Caco-2 (cell line): Measurements from ENCODE around the gene ZNF101. TPM values are rescaled to one million over a fixed set of nuclear protein-coding genes. Genes with fewer than 3 reads are reported as not detected.

ENCODE experiments used
- BruUV-seq: library from RNA; stranded (reverse); fragments of 400-500 nt; replicated peaks from 2 replicates; lab custom pipeline; 2021; lab: Mats Ljungman, UMichigan
- CTCF ChIA-PET: fragments of 300-600 bp; sonication (Branson Sonifier 250); formaldehyde crosslinking; loops from one replicate; lab custom pipeline; 2022; ENCODE audit warnings: antibody characterized with exemption; lab: Charles Lee
- POLR2A ChIA-PET: fragments of 300-600 bp; sonication (Branson Sonifier 250); formaldehyde crosslinking; loops from one replicate; lab custom pipeline; 2022; ENCODE audit warnings: antibody characterized with exemption; lab: Charles Lee
- DNase-seq, 2 experiments: peaks; one replicate each; pipeline versions ENCODE4 v3.0.0 to v3.0.0-alpha.2; 2020 to 2022
- H3K27me3 ChIP-seq: replicated peaks from 2 replicates; pipeline ENCODE4 v1.6.0; 2011; ENCODE audit warnings: low read length; ENCODE audit not compliant: control insufficient read depth, insufficient read depth
- H3K36me3 ChIP-seq: 2 replicates; pipeline ENCODE4 v1.5.1; 2011; ENCODE audit warnings: low read length; ENCODE audit not compliant: control insufficient read depth, insufficient read depth
- H3K4me1 ChIP-seq: fragments of 250-450 bp; sonication (Bioruptor Pico); 2 replicates; pipeline ENCODE4 v1.5.1; 2020; ENCODE audit warnings: mild to moderate bottlenecking
- H3K4me3 ChIP-seq: 2 replicates; pipeline ENCODE4 v1.5.1; 2011; ENCODE audit warnings: low read depth, mild to moderate bottlenecking, control low read depth, low read length
- H3K9me3 ChIP-seq: fragments of 250-450 bp; sonication (Bioruptor Pico); 2 replicates; pipeline ENCODE4 v1.5.1; 2020; ENCODE audit warnings: mild to moderate bottlenecking, moderate library complexity
- H3K27ac Mint-ChIP-seq: one replicate; pipeline ENCODE4 v1.8.0; 2022; ENCODE audit warnings: mixed read lengths; ENCODE audit not compliant: unreplicated experiment
- H3K27me3 Mint-ChIP-seq: one replicate; pipeline ENCODE4 v1.8.0; 2022; ENCODE audit warnings: mixed read lengths; ENCODE audit not compliant: insufficient read depth, unreplicated experiment
- H3K36me3 Mint-ChIP-seq: one replicate; pipeline ENCODE4 v1.8.0; 2022; ENCODE audit warnings: mild to moderate bottlenecking, mixed read lengths; ENCODE audit not compliant: insufficient read depth, unreplicated experiment
- H3K4me1 Mint-ChIP-seq: one replicate; pipeline ENCODE4 v1.8.0; 2022; ENCODE audit warnings: low read depth, mixed read lengths; ENCODE audit not compliant: unreplicated experiment
- H3K4me3 Mint-ChIP-seq: one replicate; pipeline ENCODE4 v1.8.0; 2022; ENCODE audit warnings: mild to moderate bottlenecking, moderate library complexity, mixed read lengths; ENCODE audit not compliant: unreplicated experiment
- H3K9me3 Mint-ChIP-seq: one replicate; pipeline ENCODE4 v1.8.0; 2022; ENCODE audit warnings: mixed read lengths; ENCODE audit not compliant: unreplicated experiment
- intact Hi-C: fragments of 100-400 bp; cut with micrococcal nuclease; formaldehyde crosslinking; loops from one replicate; pipeline ENCODE4 v1.10.0; 2022; ENCODE audit not compliant: unreplicated experiment
- total RNA-seq: library from RNA; stranded (reverse); gene quantifications from 2 replicates; pipeline ENCODE4 v1.2.3, GENCODE V29; 2022
- TF ChIP-seq, protein P1 (sequence below), 2 experiments: fragments of 200-600 bp in 1 of 2; IDR thresholded peaks; 1 replicate in 1 of 2; 2 replicates in 1 of 2; pipeline versions ENCODE4 v1.5.1 to v1.8.0; 2011 to 2022; ENCODE audit warnings: antibody characterized with exemption in 1 of 2, control low read depth in 1 of 2, inconsistent platforms in 1 of 2, low read depth in 1 of 2, low read length in 1 of 2, mild to moderate bottlenecking in 1 of 2, moderate library complexity in 1 of 2; ENCODE audit not compliant: insufficient read depth in 1 of 2, severe bottlenecking in 1 of 2, unreplicated experiment in 1 of 2

Gene ZNF101
- total RNA-seq, 1 experiment from 2014 or later = 11.8 TPM

DNA sequence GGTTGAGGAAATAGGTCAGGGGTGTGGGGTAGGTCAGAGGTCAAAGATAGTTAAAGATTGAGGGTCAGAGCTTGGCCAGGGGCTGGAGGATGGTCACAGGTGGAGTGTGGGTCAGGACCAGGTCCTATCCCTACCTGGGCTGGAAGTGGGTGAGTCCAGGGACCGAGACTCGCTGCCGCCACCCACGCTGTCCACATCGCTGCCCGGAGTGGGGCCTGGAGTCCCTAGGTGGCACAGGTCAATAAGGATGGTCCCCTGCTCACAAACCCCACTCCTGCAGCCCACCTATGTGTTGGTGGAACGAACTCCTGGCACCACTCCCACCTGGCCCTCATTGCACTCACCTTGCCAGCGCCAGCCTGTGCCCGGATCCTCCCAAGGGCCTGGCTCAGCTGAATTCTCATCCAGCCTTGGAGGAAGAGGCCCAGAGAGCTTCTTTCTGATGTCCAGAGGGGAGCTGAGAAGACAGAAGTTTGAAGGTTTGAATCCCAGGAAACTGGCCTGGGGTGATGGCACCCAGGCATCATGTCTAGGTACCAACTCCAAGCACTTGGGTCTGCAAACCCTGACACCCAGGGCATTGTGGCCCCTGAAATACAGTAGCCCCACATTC lies 32.0 kb upstream of the ZNF101 start:
- no peaks in the 10 kb centered on the region for H3K27me3 ChIP-seq
- no peak overlapping the region for H3K4me3 ChIP-seq
- H3K4me1 Mint-ChIP-seq = no peaks in the 10 kb centered on the region
- H3K36me3 Mint-ChIP-seq = peaks cover 34% of the 10 kb centered on the region
- POLR2A ChIA-PET = no interaction called here
- DNase-seq = no peak
- no peaks in the 10 kb centered on the region for H3K9me3 Mint-ChIP-seq
- BruUV-seq = no TSS peak
- intact Hi-C loops = no loop called here
- TF ChIP-seq, protein P1, sequence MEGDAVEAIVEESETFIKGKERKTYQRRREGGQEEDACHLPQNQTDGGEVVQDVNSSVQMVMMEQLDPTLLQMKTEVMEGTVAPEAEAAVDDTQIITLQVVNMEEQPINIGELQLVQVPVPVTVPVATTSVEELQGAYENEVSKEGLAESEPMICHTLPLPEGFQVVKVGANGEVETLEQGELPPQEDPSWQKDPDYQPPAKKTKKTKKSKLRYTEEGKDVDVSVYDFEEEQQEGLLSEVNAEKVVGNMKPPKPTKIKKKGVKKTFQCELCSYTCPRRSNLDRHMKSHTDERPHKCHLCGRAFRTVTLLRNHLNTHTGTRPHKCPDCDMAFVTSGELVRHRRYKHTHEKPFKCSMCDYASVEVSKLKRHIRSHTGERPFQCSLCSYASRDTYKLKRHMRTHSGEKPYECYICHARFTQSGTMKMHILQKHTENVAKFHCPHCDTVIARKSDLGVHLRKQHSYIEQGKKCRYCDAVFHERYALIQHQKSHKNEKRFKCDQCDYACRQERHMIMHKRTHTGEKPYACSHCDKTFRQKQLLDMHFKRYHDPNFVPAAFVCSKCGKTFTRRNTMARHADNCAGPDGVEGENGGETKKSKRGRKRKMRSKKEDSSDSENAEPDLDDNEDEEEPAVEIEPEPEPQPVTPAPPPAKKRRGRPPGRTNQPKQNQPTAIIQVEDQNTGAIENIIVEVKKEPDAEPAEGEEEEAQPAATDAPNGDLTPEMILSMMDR (IDR thresholded peaks at IDR 0.05; ENCODE audit: insufficient read depth in 1 of 2, low read depth in 1 of 2, low read length in 1 of 2, severe bottlenecking in 1 of 2, unreplicated experiment in 1 of 2) = no peak
- no peaks in the 10 kb centered on the region for H3K27me3 Mint-ChIP-seq
- no peaks in the 10 kb centered on the region; the same call in 1 of the 2 replicates for H3K36me3 ChIP-seq
- no peak overlapping the region for H3K4me3 Mint-ChIP-seq
- CTCF ChIA-PET = no interaction called here
- no peaks in the 10 kb centered on the region for H3K4me1 ChIP-seq
- no peak overlapping the region for H3K27ac Mint-ChIP-seq
- no peaks in the 10 kb centered on the region for H3K9me3 ChIP-seq

DNA sequence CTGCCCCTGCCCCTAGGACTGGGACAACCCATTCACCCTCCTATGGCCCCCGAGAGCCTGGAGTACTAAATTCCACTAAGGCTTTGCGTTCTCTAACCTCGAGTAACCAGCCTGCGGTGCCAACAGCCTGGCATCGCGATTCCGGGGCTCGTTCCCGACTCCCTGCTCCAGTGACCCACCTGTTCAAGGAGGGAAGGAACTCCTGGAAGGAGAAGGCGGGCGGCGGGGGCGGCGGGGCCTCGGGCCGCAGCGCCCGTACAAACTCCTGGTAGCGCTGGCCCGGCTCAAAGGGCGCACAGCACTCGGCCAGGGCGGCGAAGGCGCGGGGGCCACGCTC lies 31.5 kb upstream of the ZNF101 start:
- no peak for DNase-seq
- Mint-ChIP-seq H3K27me3 (no peaks in the 10 kb centered on the region), H3K4me3 (no peak overlapping the region), H3K27ac (no peak overlapping the region), H3K9me3 (no peaks in the 10 kb centered on the region), H3K4me1 (peaks cover under 1% of the 10 kb centered on the region), H3K36me3 (peaks cover 34% of the 10 kb centered on the region)
- CTCF ChIA-PET = no interaction called here
- Histone ChIP-seq H3K27me3 (no peaks in the 10 kb centered on the region), H3K36me3 (no peaks in the 10 kb centered on the region; the same call in 1 of the 2 replicates), H3K4me1 (no peaks in the 10 kb centered on the region), H3K4me3 (no peak overlapping the region), H3K9me3 (no peaks in the 10 kb centered on the region)
- BruUV-seq = no TSS peak
- intact Hi-C loops = no loop called here
- POLR2A ChIA-PET = no interaction called here
- TF ChIP-seq, protein P1 (IDR thresholded peaks at IDR 0.05; ENCODE audit: insufficient read depth in 1 of 2, low read depth in 1 of 2, low read length in 1 of 2, severe bottlenecking in 1 of 2, unreplicated experiment in 1 of 2) = no peak

DNA sequence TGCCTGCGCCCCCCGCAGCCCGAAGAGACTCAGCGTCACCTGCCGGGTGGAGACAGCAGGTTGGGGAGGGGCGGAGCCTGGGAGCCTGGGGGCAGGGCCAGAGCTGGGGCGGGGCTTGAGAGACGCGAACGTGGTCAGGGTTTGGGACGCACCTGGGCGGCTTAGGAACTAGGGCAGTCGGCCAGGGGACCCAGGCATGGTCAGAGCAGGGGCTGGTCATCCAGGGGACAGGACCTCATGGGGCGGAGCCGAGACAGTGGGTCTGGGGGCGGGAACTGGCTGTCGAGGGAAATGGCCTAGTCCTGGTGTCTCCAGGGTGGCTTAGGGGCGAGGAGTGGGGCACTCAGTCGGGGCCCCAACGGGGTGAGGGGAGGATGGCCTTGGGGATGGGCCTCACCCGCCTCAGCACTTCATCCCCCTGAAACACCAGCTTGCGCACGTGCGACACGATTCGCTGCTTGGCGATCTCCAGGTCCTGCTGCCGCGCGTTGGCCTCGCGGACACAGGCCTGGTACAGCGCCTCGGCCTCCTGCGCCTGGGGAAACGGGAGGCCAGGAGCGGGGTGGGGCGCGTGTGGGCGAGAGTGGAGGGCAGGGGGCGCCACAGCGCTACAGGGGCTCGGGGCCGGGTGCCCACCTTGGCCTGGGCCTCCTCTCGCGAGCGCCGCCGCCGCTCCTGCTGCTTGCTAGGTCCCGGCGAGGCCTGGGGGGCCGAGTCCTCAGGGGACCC lies 31.0 kb upstream of the ZNF101 start:
- H3K9me3 ChIP-seq = no peaks in the 10 kb centered on the region
- H3K4me1 ChIP-seq = 0 out of 2 replicates have a peak, but pooled peaks cover 3% of the 10 kb centered on the region
- H3K27me3 ChIP-seq = no peaks in the 10 kb centered on the region
- TF ChIP-seq, protein P1 (IDR thresholded peaks at IDR 0.05; ENCODE audit: insufficient read depth in 1 of 2, low read depth in 1 of 2, low read length in 1 of 2, severe bottlenecking in 1 of 2, unreplicated experiment in 1 of 2) = no peak
- H3K4me1 Mint-ChIP-seq = peaks cover 5% of the 10 kb centered on the region
- no peaks in the 10 kb centered on the region for H3K9me3 Mint-ChIP-seq
- BruUV-seq = no TSS peak
- DNase-seq = no peak
- peaks cover 39% of the 10 kb centered on the region for H3K36me3 Mint-ChIP-seq
- no peaks in the 10 kb centered on the region for H3K27me3 Mint-ChIP-seq
- H3K4me3 ChIP-seq = no peak overlapping the region
- no peaks in the 10 kb centered on the region; the same call in 1 of the 2 replicates for H3K36me3 ChIP-seq
- H3K4me3 Mint-ChIP-seq = no peak overlapping the region
- intact Hi-C loops = no loop called here
- ChIA-PET POLR2A (no interaction called here), CTCF (interaction anchor here (0.7 kb wide), 1 partner anchor 13 kb away, joined by 3 read pairs; no protein-coding TSS in a partner anchor)
- H3K27ac Mint-ChIP-seq = no peak overlapping the region
